Endothelial cell (in vitro differentiated cells): Measurements from ENCODE around the gene ABHD3. TPM values are rescaled to one million over a fixed set of nuclear protein-coding genes. Genes with fewer than 3 reads are reported as not detected.
"Not testable (repeated sequence)": the region's sequence is repeated elsewhere in the genome, so short reads cannot be mapped to it uniquely, and the experiment has no call there.

Source experiments
- DNase-seq: peaks from one replicate; pipeline ENCODE4 v3.0.0; 2021; ENCODE audit warnings: low spot score
- H3K27ac Mint-ChIP-seq: one replicate; pipeline ENCODE4 v1.8.0; 2021; ENCODE audit warnings: mixed read lengths, inconsistent platforms; ENCODE audit not compliant: unreplicated experiment
- H3K27me3 Mint-ChIP-seq: one replicate; pipeline ENCODE4 v1.8.0; 2021; ENCODE audit warnings: mild to moderate bottlenecking, moderate library complexity, mixed read lengths, inconsistent platforms; ENCODE audit not compliant: unreplicated experiment
- H3K36me3 Mint-ChIP-seq: one replicate; pipeline ENCODE4 v1.8.0; 2021; ENCODE audit warnings: mild to moderate bottlenecking, low read depth, mixed read lengths, inconsistent platforms; ENCODE audit not compliant: unreplicated experiment
- H3K4me1 Mint-ChIP-seq: one replicate; pipeline ENCODE4 v1.8.0; 2021; ENCODE audit warnings: mild to moderate bottlenecking, mixed read lengths, inconsistent platforms; ENCODE audit not compliant: unreplicated experiment
- H3K4me3 Mint-ChIP-seq: one replicate; pipeline ENCODE4 v1.8.0; 2021; ENCODE audit warnings: mild to moderate bottlenecking, mixed read lengths, inconsistent platforms; ENCODE audit not compliant: unreplicated experiment
- H3K9me3 Mint-ChIP-seq: one replicate; pipeline ENCODE4 v1.8.0; 2021; ENCODE audit warnings: mixed read lengths, inconsistent platforms; ENCODE audit not compliant: unreplicated experiment
- CTCF ChIP-seq: fragments of 200-600 bp; sonication (generic); IDR thresholded peaks from one replicate; pipeline ENCODE4 v1.5.0; 2021; ENCODE audit warnings: antibody characterized with exemption; ENCODE audit not compliant: unreplicated experiment
- total RNA-seq: library from RNA; stranded (reverse); fragmentation: NEBNext Ultra II Directional; extraction: Animal tissue kit (Norgen Biotek cat#: 25700); gene quantifications from one replicate; pipeline ENCODE4 v1.2.1, GENCODE V29; 2021; ENCODE audit not compliant: unreplicated experiment

Gene ABHD3
- total RNA-seq, 1 donor from 2014 or later: 13.8 TPM

- Mint-ChIP-seq H3K27ac (no peak overlapping the region), H3K4me3 (no peak overlapping the region), H3K36me3 (no peaks in the 10 kb centered on the region), H3K9me3 (no peaks in the 10 kb centered on the region), H3K27me3 (peaks cover 5% of the 10 kb centered on the region), H3K4me1 (peaks cover 6% of the 10 kb centered on the region)
- no peak for DNase-seq
- no peak for TF ChIP-seq CTCF
Observed at GRCh38 chr18:21727702-21728101, 23.1 kb upstream of the ABHD3 start.

- Mint-ChIP-seq H3K36me3 (no peaks in the 10 kb centered on the region), H3K27me3 (peaks cover 5% of the 10 kb centered on the region), H3K4me1 (peaks cover 6% of the 10 kb centered on the region), H3K27ac (no peak overlapping the region), H3K9me3 (no peaks in the 10 kb centered on the region), H3K4me3 (no peak overlapping the region)
- no peak for DNase-seq
- no peak for TF ChIP-seq CTCF
Observed at GRCh38 chr18:21725201-21725600, 20.6 kb upstream of the ABHD3 start.

- H3K27me3 Mint-ChIP-seq: peaks cover 2% of the 10 kb centered on the region
- TF ChIP-seq CTCF: no peak
- DNase-seq: no peak
- no peak overlapping the region for H3K4me3 Mint-ChIP-seq
- no peak overlapping the region for H3K27ac Mint-ChIP-seq
- no peaks in the 10 kb centered on the region for H3K9me3 Mint-ChIP-seq
- no peaks in the 10 kb centered on the region for H3K36me3 Mint-ChIP-seq
- H3K4me1 Mint-ChIP-seq: peaks cover 6% of the 10 kb centered on the region
Observed at GRCh38 chr18:21722687-21723086, 18.1 kb upstream of the ABHD3 start.

GRCh38 chr18:21714474-21714873, 9.9 kb upstream of the ABHD3 start:
- no peak for TF ChIP-seq CTCF
- Mint-ChIP-seq H3K4me1 (no peaks in the 10 kb centered on the region), H3K27ac (no peak overlapping the region), H3K4me3 (no peak overlapping the region), H3K27me3 (no peaks in the 10 kb centered on the region), H3K36me3 (no peaks in the 10 kb centered on the region), H3K9me3 (no peaks in the 10 kb centered on the region)
- DNase-seq: no peak

GRCh38 chr18:21707130-21707529, 2.6 kb upstream of the ABHD3 start:
- not testable (repeated sequence) for DNase-seq, H3K9me3 Mint-ChIP-seq, H3K27me3 Mint-ChIP-seq, H3K36me3 Mint-ChIP-seq, H3K27ac Mint-ChIP-seq, H3K4me3 Mint-ChIP-seq
- peaks cover 13% of the 10 kb centered on the region for H3K4me1 Mint-ChIP-seq
